Astrocyte (in vitro differentiated cells and primary cell): ENCODE results near the gene CIAO2B. TPM values are rescaled to one million over a fixed set of nuclear protein-coding genes. Genes with fewer than 3 reads are reported as not detected.

Source experiments
- DNase-seq: peaks from one replicate; pipeline ENCODE4 v3.0.0-alpha.2; 2010; ENCODE audit warnings: low read depth
- FAIRE-seq: peaks from 2 replicates; lab custom pipeline; 2011; peaks lifted over from hg19 to GRCh38; lab: Jason Lieb, UNC
- H2AFZ ChIP-seq: 2 replicates; pipeline ENCODE4 v1.6.0; 2012; ENCODE audit warnings: low read depth, low read length, inconsistent platforms
- H3K27ac ChIP-seq: 2 replicates; pipeline ENCODE4 v1.5.1; 2011; ENCODE audit warnings: low read depth, low read length, inconsistent platforms
- H3K27me3 ChIP-seq: 2 replicates; pipeline ENCODE4 v1.6.0; 2011; ENCODE audit warnings: low read length, inconsistent platforms; ENCODE audit not compliant: insufficient read depth
- H3K36me3 ChIP-seq: 2 replicates; pipeline ENCODE4 v1.5.1; 2011; ENCODE audit warnings: low read length, inconsistent platforms; ENCODE audit not compliant: insufficient read depth
- H3K4me1 ChIP-seq: 2 replicates; pipeline ENCODE4 v1.5.1; 2011; ENCODE audit warnings: low read length, inconsistent platforms; ENCODE audit not compliant: insufficient read depth
- H3K4me2 ChIP-seq: 2 replicates; pipeline ENCODE4 v1.6.0; 2012; ENCODE audit warnings: low read length, inconsistent platforms
- H3K4me3 ChIP-seq: 2 replicates; pipeline ENCODE4 v1.5.1; 2011; ENCODE audit warnings: low read depth, mild to moderate bottlenecking, low read length, inconsistent platforms; ENCODE audit not compliant: insufficient read depth
- H3K79me2 ChIP-seq: 2 replicates; pipeline ENCODE4 v1.6.0; 2012; ENCODE audit warnings: mild to moderate bottlenecking, low read length, inconsistent platforms; ENCODE audit not compliant: insufficient read depth
- H3K9ac ChIP-seq: 2 replicates; pipeline ENCODE4 v1.6.0; 2012; ENCODE audit warnings: mild to moderate bottlenecking, low read length, inconsistent platforms
- H3K9me3 ChIP-seq: 2 replicates; pipeline ENCODE4 v1.5.1; 2012; ENCODE audit warnings: low read depth, mild to moderate bottlenecking, low read length, inconsistent platforms; ENCODE audit not compliant: insufficient read depth
- H4K20me1 ChIP-seq: 2 replicates; pipeline ENCODE4 v1.6.0; 2012; ENCODE audit warnings: low read length, inconsistent platforms; ENCODE audit not compliant: insufficient read depth
- H3K27ac Mint-ChIP-seq: one replicate; pipeline ENCODE4 v1.8.0; 2021; ENCODE audit warnings: mild to moderate bottlenecking, mixed read lengths; ENCODE audit not compliant: unreplicated experiment
- H3K27me3 Mint-ChIP-seq: one replicate; pipeline ENCODE4 v1.8.0; 2021; ENCODE audit warnings: low read depth, mixed read lengths; ENCODE audit not compliant: unreplicated experiment
- H3K36me3 Mint-ChIP-seq: one replicate; pipeline ENCODE4 v1.8.0; 2021; ENCODE audit warnings: low read depth, mixed read lengths; ENCODE audit not compliant: unreplicated experiment
- H3K4me1 Mint-ChIP-seq: one replicate; pipeline ENCODE4 v1.8.0; 2021; ENCODE audit warnings: low read depth, mixed read lengths; ENCODE audit not compliant: unreplicated experiment
- H3K4me3 Mint-ChIP-seq: one replicate; pipeline ENCODE4 v1.8.0; 2021; ENCODE audit warnings: mild to moderate bottlenecking, moderate library complexity, mixed read lengths; ENCODE audit not compliant: unreplicated experiment
- H3K9me3 Mint-ChIP-seq: one replicate; pipeline ENCODE4 v1.8.0; 2021; ENCODE audit warnings: mild to moderate bottlenecking, mixed read lengths; ENCODE audit not compliant: unreplicated experiment
- CTCF ChIP-seq: IDR thresholded peaks from 2 replicates; pipeline ENCODE4 v1.5.1; 2011; ENCODE audit warnings: low read depth, mild to moderate bottlenecking, inconsistent platforms, low read length, moderate library complexity; ENCODE audit not compliant: insufficient read depth
- EZH2 ChIP-seq: IDR thresholded peaks from 2 replicates; pipeline ENCODE4 v1.6.1; 2012; ENCODE audit warnings: mild to moderate bottlenecking, low read length, inconsistent platforms; ENCODE audit not compliant: insufficient read depth
- total RNA-seq: library from RNA; stranded (reverse); gene quantifications from 2 replicates; pipeline ENCODE4 v1.2.1, GENCODE V29; 2021

The CIAO2B gene
- total RNA-seq, 1 donor from 2014 or later, result 75.6 TPM

- H3K36me3 ChIP-seq, result peaks cover 14% of the 10 kb centered on the region
- H3K9me3 ChIP-seq, result no peaks in the 10 kb centered on the region
- no peak for DNase-seq
- H3K27me3 ChIP-seq, result no peaks in the 10 kb centered on the region
- Mint-ChIP-seq H3K9me3 (no peaks in the 10 kb centered on the region), H3K27me3 (no peaks in the 10 kb centered on the region), H3K27ac (no peak overlapping the region), H3K4me3 (no peak overlapping the region), H3K36me3 (peaks cover 13% of the 10 kb centered on the region), H3K4me1 (peaks cover 15% of the 10 kb centered on the region)
- H3K79me2 ChIP-seq, result peaks cover 19% of the 10 kb centered on the region
- no peak overlapping the region for H2AFZ ChIP-seq
- H3K9ac ChIP-seq, result no peak overlapping the region
- no peak overlapping the region for H3K27ac ChIP-seq
- TF ChIP-seq EZH2, result no peak
- TF ChIP-seq CTCF, result no peak
- H3K4me1 ChIP-seq, result peaks cover 6% of the 10 kb centered on the region
- FAIRE-seq, result no peak
- H3K4me2 ChIP-seq, result peak overlapping the region; percentile 26
- no peak overlapping the region for H3K4me3 ChIP-seq
- H4K20me1 ChIP-seq, result peaks cover 52% of the 10 kb centered on the region
Measured at GRCh38 chr16:66886321-66886720, 47.9 kb downstream of the CIAO2B start.

GRCh38 chr16:66885491-66885890 lies 48.7 kb downstream of the CIAO2B start:
- H3K27me3 ChIP-seq, result no peaks in the 10 kb centered on the region
- H2AFZ ChIP-seq, result no peak overlapping the region
- H3K4me2 ChIP-seq, result no peak overlapping the region
- Mint-ChIP-seq H3K36me3 (peaks cover 13% of the 10 kb centered on the region), H3K9me3 (no peaks in the 10 kb centered on the region), H3K27me3 (no peaks in the 10 kb centered on the region), H3K4me1 (peaks cover 15% of the 10 kb centered on the region), H3K27ac (no peak overlapping the region), H3K4me3 (peak overlapping the region; percentile 75)
- DNase-seq (no peak), FAIRE-seq (no peak)
- no peak overlapping the region for H3K4me3 ChIP-seq
- TF ChIP-seq EZH2, result no peak
- no peak for TF ChIP-seq CTCF
- peaks cover 14% of the 10 kb centered on the region for H3K36me3 ChIP-seq
- H3K79me2 ChIP-seq, result peaks cover 23% of the 10 kb centered on the region
- no peaks in the 10 kb centered on the region for H3K9me3 ChIP-seq
- H3K27ac ChIP-seq, result no peak overlapping the region
- peaks cover 49% of the 10 kb centered on the region for H4K20me1 ChIP-seq
- peaks cover 7% of the 10 kb centered on the region for H3K4me1 ChIP-seq
- H3K9ac ChIP-seq, result no peak overlapping the region

- H3K4me1 Mint-ChIP-seq, result peaks cover 31% of the 10 kb centered on the region
- H3K9me3 Mint-ChIP-seq, result no peaks in the 10 kb centered on the region
- peaks cover 11% of the 10 kb centered on the region for H3K36me3 Mint-ChIP-seq
- H3K4me3 Mint-ChIP-seq, result no peak overlapping the region
- Histone ChIP-seq H3K4me2 (no peak overlapping the region), H2AFZ (no peak overlapping the region), H4K20me1 (peaks cover 37% of the 10 kb centered on the region), H3K4me3 (no peak overlapping the region), H3K9me3 (no peaks in the 10 kb centered on the region), H3K27me3 (no peaks in the 10 kb centered on the region), H3K79me2 (peaks cover 23% of the 10 kb centered on the region), H3K4me1 (peaks cover 12% of the 10 kb centered on the region), H3K36me3 (peaks cover 14% of the 10 kb centered on the region), H3K9ac (no peak overlapping the region), H3K27ac (no peak overlapping the region)
- TF ChIP-seq EZH2 (no peak), CTCF (no peak)
- no peak for DNase-seq
- no peak overlapping the region for H3K27ac Mint-ChIP-seq
- FAIRE-seq, result no peak
- no peaks in the 10 kb centered on the region for H3K27me3 Mint-ChIP-seq
Measured at GRCh38 chr16:66882702-66883101, 51.5 kb downstream of the CIAO2B start.
